H9 (cell line): ENCODE data around the gene KCNG2. TPM values are rescaled to one million over a fixed set of nuclear protein-coding genes. Genes with fewer than 3 reads are reported as not detected.

ENCODE experiments used
- DNase-seq: peaks from one replicate; pipeline ENCODE4 v3.0.0-alpha.2; 2017
- H2AFZ ChIP-seq: one replicate; pipeline ENCODE4 v1.6.1; 2013; ENCODE audit warnings: mild to moderate bottlenecking, low read length, control low read depth, moderate library complexity
- H2AK5ac ChIP-seq: 2 replicates; pipeline ENCODE4 v1.6.1; 2013; ENCODE audit warnings: low read length, control low read depth, mixed read lengths; ENCODE audit not compliant: insufficient read length
- H2BK120ac ChIP-seq: one replicate; pipeline ENCODE4 v1.6.1; 2013; ENCODE audit warnings: low read depth, mild to moderate bottlenecking, low read length, control low read depth, inconsistent platforms; ENCODE audit not compliant: poor library complexity, severe bottlenecking
- H2BK12ac ChIP-seq: 2 replicates; pipeline ENCODE4 v1.6.1; 2013; ENCODE audit warnings: low read length, control low read depth, mixed read lengths, low read depth; ENCODE audit not compliant: insufficient read length
- H2BK15ac ChIP-seq: 2 replicates; pipeline ENCODE4 v1.6.1; 2013; ENCODE audit warnings: low read depth, low read length, control low read depth
- H2BK20ac ChIP-seq: one replicate; pipeline ENCODE4 v1.6.1; 2013; ENCODE audit warnings: low read depth, mild to moderate bottlenecking, low read length, control low read depth, inconsistent platforms; ENCODE audit not compliant: poor library complexity, severe bottlenecking
- H2BK5ac ChIP-seq: 2 replicates; pipeline ENCODE4 v1.6.1; 2013; ENCODE audit warnings: low read length, control low read depth, mixed read lengths; ENCODE audit not compliant: insufficient read length
- H3K14ac ChIP-seq: 2 replicates; pipeline ENCODE4 v1.6.1; 2013; ENCODE audit warnings: low read length, control low read depth; ENCODE audit not compliant: insufficient read depth
- H3K18ac ChIP-seq: 2 replicates; pipeline ENCODE4 v1.6.1; 2013; ENCODE audit warnings: low read depth, mild to moderate bottlenecking, mixed read lengths, low read length, control low read depth; ENCODE audit not compliant: insufficient read length
- H3K23ac ChIP-seq: 2 replicates; pipeline ENCODE4 v1.6.1; 2013; ENCODE audit warnings: low read length, control low read depth, mixed read lengths, low read depth; ENCODE audit not compliant: insufficient read length
- H3K23me2 ChIP-seq: 2 replicates; pipeline ENCODE4 v1.6.1; 2013; ENCODE audit warnings: low read depth, mild to moderate bottlenecking, mixed read lengths, low read length, control low read depth; ENCODE audit not compliant: insufficient read length, poor library complexity, severe bottlenecking
- H3K27ac ChIP-seq: 2 replicates; pipeline ENCODE4 v1.5.1; 2013; ENCODE audit warnings: low read length, control low read depth, mixed read lengths, low read depth; ENCODE audit not compliant: insufficient read length
- H3K27me3 ChIP-seq: 2 replicates; pipeline ENCODE4 v1.6.1; 2013; ENCODE audit warnings: low read length, control low read depth, inconsistent platforms; ENCODE audit not compliant: insufficient read depth
- H3K4ac ChIP-seq: 2 replicates; pipeline ENCODE4 v1.6.1; 2013; ENCODE audit warnings: low read depth, mild to moderate bottlenecking, control low read depth, inconsistent platforms, low read length, moderate library complexity
- H3K4me1 ChIP-seq: 2 replicates; pipeline ENCODE4 v1.6.1; 2013; ENCODE audit warnings: low read length, control low read depth, inconsistent platforms; ENCODE audit not compliant: insufficient read depth
- H3K4me2 ChIP-seq: 2 replicates; pipeline ENCODE4 v1.6.1; 2013; ENCODE audit warnings: low read length, control low read depth, mixed read lengths; ENCODE audit not compliant: insufficient read length, insufficient read depth
- H3K56ac ChIP-seq: 2 replicates; pipeline ENCODE4 v1.6.1; 2013; ENCODE audit warnings: low read depth, mild to moderate bottlenecking, mixed read lengths, low read length, control low read depth; ENCODE audit not compliant: insufficient read length
- H3K79me1 ChIP-seq: 2 replicates; pipeline ENCODE4 v1.6.1; 2013; ENCODE audit warnings: low read depth, mild to moderate bottlenecking, moderate library complexity, low read length, control low read depth, inconsistent platforms; ENCODE audit not compliant: insufficient read depth, poor library complexity, severe bottlenecking
- H3K79me2 ChIP-seq: 2 replicates; pipeline ENCODE4 v1.6.1; 2013; ENCODE audit warnings: low read length, control low read depth, inconsistent platforms; ENCODE audit not compliant: insufficient read depth
- H3K9ac ChIP-seq: 2 replicates; pipeline ENCODE4 v1.6.1; 2013; ENCODE audit warnings: low read length, control low read depth, mixed read lengths; ENCODE audit not compliant: insufficient read length; ENCODE audit errors: extremely low read depth
- H3K9me3 ChIP-seq: one replicate; pipeline ENCODE4 v1.6.1; 2013; ENCODE audit warnings: low read depth, low read length, inconsistent platforms; ENCODE audit not compliant: control insufficient read depth
- H3T11ph ChIP-seq: one replicate; pipeline ENCODE4 v1.6.1; 2013; ENCODE audit warnings: mild to moderate bottlenecking, low read length, control low read depth, inconsistent platforms
- H4K20me1 ChIP-seq: one replicate; pipeline ENCODE4 v1.6.1; 2013; ENCODE audit not compliant: control insufficient read depth, insufficient read length, insufficient read depth
- H4K5ac ChIP-seq: 2 replicates; pipeline ENCODE4 v1.6.1; 2013; ENCODE audit warnings: low read depth, mild to moderate bottlenecking, mixed read lengths, low read length, control low read depth; ENCODE audit not compliant: insufficient read length
- H4K8ac ChIP-seq: replicated peaks from 2 replicates; pipeline ENCODE4 v1.6.1; 2013; ENCODE audit warnings: low read length, control low read depth, mixed read lengths, low read depth; ENCODE audit not compliant: insufficient read length
- H4K91ac ChIP-seq: 2 replicates; pipeline ENCODE4 v1.6.1; 2013; ENCODE audit warnings: low read depth, mild to moderate bottlenecking, moderate library complexity, mixed read lengths, low read length, control low read depth; ENCODE audit not compliant: insufficient read length
- H3K27ac Mint-ChIP-seq, 3 experiments: 2 replicates in 2 of 3; 3 replicates in 1 of 3; pipeline ENCODE4 v1.8.0; 2020 to 2021; ENCODE audit warnings: mixed read lengths in 3 of 3, mild to moderate bottlenecking in 1 of 3, moderate library complexity in 1 of 3
- H3K27me3 Mint-ChIP-seq: 2 replicates; pipeline ENCODE4 v1.8.0; 2021; ENCODE audit warnings: low read depth, mild to moderate bottlenecking, moderate library complexity, mixed read lengths
- H3K36me3 Mint-ChIP-seq, 3 experiments: 2 replicates in 2 of 3; 3 replicates in 1 of 3; pipeline ENCODE4 v1.8.0; 2020 to 2021; ENCODE audit warnings: low read depth in 3 of 3, mixed read lengths in 3 of 3; ENCODE audit not compliant: insufficient read depth in 1 of 3
- H3K4me1 Mint-ChIP-seq, 2 experiments: 2 replicates each; pipeline ENCODE4 v1.8.0; 2020; ENCODE audit warnings: mixed read lengths in 2 of 2
- H3K4me3 Mint-ChIP-seq, 2 experiments: 2 replicates in 1 of 2; 3 replicates in 1 of 2; pipeline ENCODE4 v1.8.0; 2020 to 2021; ENCODE audit warnings: mild to moderate bottlenecking in 2 of 2, mixed read lengths in 2 of 2, moderate library complexity in 1 of 2
- H3K9me3 Mint-ChIP-seq, 2 experiments: 2 replicates in 1 of 2; 3 replicates in 1 of 2; pipeline ENCODE4 v1.8.0; 2020; ENCODE audit warnings: mild to moderate bottlenecking in 2 of 2, mixed read lengths in 2 of 2, moderate library complexity in 1 of 2
- WGBS: extraction: QIAGEN DNeasy Blood & Tissue Kit; methylation state at CpG from one replicate; pipeline ENCODE4 v1.1.7; 2013; ENCODE audit warnings: missing lambda C conversion rate, low lambda C conversion rate, mixed read lengths; ENCODE audit not compliant: insufficient read length; ENCODE audit errors: extremely low coverage; 5-methylcytosine and 5-hydroxymethylcytosine counted together
- total RNA-seq: library from RNA; stranded (reverse); gene quantifications from 2 replicates; pipeline ENCODE4 v1.2.1, GENCODE V29; 2021
- TF ChIP-seq, protein P1 (sequence below): fragments of 200-600 bp; sonication (generic); conservative IDR thresholded peaks from 3 replicates; pipeline ENCODE4 v1.8.0; 2021; ENCODE audit warnings: antibody characterized with exemption, mild to moderate bottlenecking

The KCNG2 gene
- total RNA-seq, 1 experiment from 2014 or later = 0.15 TPM

DNA sequence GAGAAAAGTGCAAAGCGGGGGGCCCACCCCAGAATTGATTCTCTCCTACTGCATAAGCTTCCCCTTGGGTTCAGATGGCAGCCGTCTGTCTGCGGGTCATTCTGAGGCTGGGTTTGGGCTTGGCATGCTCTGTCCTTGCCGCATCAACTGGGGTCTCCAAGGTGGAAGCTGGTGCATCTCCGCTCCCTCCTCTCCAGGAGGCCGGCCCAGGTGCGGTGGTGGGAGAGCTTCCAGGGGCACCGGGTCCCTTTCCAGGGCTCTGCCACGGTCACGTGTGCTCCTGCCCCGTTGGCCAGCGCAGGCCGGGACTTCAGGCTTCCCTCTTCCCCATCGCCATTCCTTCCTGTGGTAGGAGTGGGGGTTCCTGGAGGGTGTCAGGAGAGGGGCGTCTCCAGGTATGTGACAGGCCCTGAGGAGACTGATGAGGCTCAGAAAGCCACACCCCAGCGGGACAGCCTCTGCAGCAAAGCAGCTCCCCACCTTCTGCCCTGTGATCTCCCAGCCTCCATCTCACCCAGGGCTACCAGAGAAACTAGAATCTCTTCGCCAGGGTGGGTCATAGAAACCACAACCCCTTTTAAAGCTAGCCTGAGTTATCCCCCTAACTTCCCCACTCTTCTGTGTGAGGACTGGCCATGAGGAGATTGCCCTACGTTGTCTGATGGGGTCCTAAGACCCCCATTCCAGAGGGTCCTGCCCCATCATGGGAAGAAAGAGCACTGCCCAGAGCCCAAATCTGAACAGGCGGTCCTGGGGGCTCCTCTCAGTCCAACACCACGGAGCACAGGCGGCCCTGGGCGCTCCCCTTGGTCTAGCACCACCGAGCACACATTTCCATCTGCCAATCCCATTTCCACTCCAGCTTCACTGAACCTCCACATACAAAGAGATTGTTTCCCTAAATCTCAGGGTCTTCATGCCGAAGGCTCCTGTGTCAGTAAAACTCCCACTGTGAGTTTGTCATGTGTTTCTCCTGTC is 77.1 kb downstream of the KCNG2 start:
- H2BK120ac ChIP-seq = no peak overlapping the region
- no peaks in the 10 kb centered on the region for H3K79me2 ChIP-seq
- no peaks in the 10 kb centered on the region for H3K23me2 ChIP-seq
- Mint-ChIP-seq H3K4me3 (no peak overlapping the region), H3K9me3 (no peaks in the 10 kb centered on the region), H3K27me3 (no peaks in the 10 kb centered on the region; the same call in 1 of the 2 replicates), H3K27ac (no peak overlapping the region; a peak in 1 of 7 replicates), H3K4me1 (peaks cover 0 to 16% of the 10 kb centered on the region in 2 experiments; a peak in 2 of 4 replicates), H3K36me3 (no peaks in the 10 kb centered on the region)
- H4K5ac ChIP-seq = no peak overlapping the region
- no peak overlapping the region for H3K23ac ChIP-seq
- no peaks in the 10 kb centered on the region for H3K27me3 ChIP-seq
- H2BK5ac ChIP-seq = no peak overlapping the region
- WGBS = no CpG with 5 or more reads among the region's 24 CpGs
- H3K4me1 ChIP-seq = no peaks in the 10 kb centered on the region
- no peak overlapping the region for H3K18ac ChIP-seq
- no peak for DNase-seq
- H2BK12ac ChIP-seq = no peak overlapping the region
- H3K56ac ChIP-seq = no peak overlapping the region
- no peak overlapping the region for H2BK15ac ChIP-seq
- H3K4me2 ChIP-seq = no peak overlapping the region
- H3K79me1 ChIP-seq = no peaks in the 10 kb centered on the region
- TF ChIP-seq, protein P1, sequence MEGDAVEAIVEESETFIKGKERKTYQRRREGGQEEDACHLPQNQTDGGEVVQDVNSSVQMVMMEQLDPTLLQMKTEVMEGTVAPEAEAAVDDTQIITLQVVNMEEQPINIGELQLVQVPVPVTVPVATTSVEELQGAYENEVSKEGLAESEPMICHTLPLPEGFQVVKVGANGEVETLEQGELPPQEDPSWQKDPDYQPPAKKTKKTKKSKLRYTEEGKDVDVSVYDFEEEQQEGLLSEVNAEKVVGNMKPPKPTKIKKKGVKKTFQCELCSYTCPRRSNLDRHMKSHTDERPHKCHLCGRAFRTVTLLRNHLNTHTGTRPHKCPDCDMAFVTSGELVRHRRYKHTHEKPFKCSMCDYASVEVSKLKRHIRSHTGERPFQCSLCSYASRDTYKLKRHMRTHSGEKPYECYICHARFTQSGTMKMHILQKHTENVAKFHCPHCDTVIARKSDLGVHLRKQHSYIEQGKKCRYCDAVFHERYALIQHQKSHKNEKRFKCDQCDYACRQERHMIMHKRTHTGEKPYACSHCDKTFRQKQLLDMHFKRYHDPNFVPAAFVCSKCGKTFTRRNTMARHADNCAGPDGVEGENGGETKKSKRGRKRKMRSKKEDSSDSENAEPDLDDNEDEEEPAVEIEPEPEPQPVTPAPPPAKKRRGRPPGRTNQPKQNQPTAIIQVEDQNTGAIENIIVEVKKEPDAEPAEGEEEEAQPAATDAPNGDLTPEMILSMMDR = no peak
- H3K4ac ChIP-seq = no peak overlapping the region
- no peak overlapping the region for H4K91ac ChIP-seq
- no peak overlapping the region for H3K27ac ChIP-seq
- no peak overlapping the region for H2AK5ac ChIP-seq
- H4K8ac ChIP-seq = no peak overlapping the region
- H2AFZ ChIP-seq = no peak overlapping the region
- no peak overlapping the region for H2BK20ac ChIP-seq
- H3K9ac ChIP-seq = no peak overlapping the region
- no peak overlapping the region for H3T11ph ChIP-seq
- no peak overlapping the region for H3K14ac ChIP-seq
- no peaks in the 10 kb centered on the region for H3K9me3 ChIP-seq
- H4K20me1 ChIP-seq = no peaks in the 10 kb centered on the region
